ENCODE data around the gene MLPH. TPM values are rescaled to one million over a fixed set of nuclear protein-coding genes. Genes with fewer than 3 reads are reported as not detected.

MLPH gene
- total RNA-seq, 2 experiments from 2014 or later, result not detected

GRCh38 chr2:237490009-237490711, 3.1 kb downstream of the MLPH start:
- CTCF ChIA-PET, result no interaction called here
- POLR2A ChIA-PET, result no interaction called here

DNA sequence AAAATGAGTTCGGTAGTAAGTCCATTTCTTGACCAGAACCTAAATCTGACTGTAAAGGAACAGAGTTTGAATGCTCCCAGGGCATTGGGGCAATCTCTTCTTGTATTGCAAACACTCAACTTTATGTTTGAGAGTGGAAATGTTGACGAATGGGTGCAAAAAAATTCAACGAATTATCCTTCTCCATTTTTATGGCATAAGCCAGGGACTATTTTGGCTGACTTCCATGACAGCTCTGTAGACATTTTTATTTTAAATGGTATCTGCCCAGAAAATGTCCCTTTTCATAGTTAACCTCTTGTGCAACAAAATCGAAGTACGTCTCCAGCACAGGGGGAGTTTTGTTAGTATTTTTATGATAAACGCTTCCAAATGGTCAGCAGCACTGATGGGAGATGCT, 3.7 kb downstream of the MLPH start:
- ChIA-PET CTCF (no interaction called here), POLR2A (no interaction called here)

DNA sequence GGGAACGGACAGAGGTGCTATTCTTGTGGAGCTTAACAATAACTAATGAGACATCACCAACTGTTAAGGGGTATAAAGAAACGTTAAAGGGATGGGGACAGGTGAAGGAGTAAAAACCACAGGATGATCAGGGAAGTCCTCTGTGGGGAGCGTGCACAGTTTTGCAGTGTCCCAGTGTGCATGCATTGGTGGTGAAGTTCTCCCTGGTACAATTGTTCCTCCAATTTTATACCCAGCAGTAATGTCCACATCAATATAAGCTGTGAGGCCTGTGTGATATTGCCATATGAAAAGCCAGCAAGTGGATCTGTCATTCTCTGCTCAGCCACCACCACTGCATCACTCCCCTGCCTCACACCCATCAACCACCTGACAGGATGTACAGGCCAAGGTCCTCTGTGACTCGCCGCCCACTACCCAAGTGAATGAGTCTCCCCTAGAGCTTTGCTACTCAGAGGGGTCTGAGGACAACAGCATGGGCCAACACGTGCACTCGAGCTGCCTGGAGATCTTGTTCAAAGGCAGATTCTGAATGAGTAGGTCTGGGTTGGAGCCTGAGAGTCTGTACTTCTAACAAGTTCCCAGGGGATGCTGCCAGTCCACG, 4.6 kb downstream of the MLPH start:
- POLR2A ChIA-PET, result no interaction called here
- CTCF ChIA-PET, result no interaction called here

DNA sequence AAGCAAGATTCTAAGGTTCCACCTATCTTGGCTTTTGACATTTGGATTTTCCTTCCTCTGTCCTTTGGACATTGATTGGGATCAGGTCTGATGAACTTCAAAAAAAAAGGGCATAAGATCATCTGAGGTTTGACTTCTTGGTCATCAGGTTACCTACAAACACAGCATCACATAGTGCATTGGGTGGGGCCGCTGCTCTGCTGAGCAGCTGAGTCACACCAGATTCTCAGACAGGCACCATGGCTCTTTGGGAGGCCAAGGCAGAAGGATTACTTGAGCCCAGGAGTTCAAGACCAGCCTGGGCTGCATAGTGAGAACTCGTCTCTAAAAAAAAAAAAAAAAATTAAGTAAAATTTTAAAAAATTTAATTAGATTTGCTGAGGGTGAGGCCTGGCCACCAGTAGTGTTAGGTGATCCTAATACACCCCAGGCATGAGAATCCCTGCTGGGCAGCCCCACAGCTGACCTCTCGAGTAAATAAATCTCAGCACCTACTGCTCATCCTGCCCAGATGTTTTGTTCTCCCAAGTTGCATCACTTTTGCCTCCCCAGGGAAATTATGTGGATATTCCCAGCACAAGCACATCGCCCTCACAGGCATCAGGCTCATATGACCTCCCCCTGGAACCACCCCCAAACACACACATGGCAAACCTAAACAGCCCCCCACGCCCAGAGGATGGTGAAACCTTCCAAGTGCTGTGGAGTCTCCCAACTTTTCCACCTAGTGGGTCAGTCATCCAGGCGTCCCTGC, 5.3 kb downstream of the MLPH start:
- ChIA-PET POLR2A (no interaction called here), CTCF (no interaction called here)

DNA sequence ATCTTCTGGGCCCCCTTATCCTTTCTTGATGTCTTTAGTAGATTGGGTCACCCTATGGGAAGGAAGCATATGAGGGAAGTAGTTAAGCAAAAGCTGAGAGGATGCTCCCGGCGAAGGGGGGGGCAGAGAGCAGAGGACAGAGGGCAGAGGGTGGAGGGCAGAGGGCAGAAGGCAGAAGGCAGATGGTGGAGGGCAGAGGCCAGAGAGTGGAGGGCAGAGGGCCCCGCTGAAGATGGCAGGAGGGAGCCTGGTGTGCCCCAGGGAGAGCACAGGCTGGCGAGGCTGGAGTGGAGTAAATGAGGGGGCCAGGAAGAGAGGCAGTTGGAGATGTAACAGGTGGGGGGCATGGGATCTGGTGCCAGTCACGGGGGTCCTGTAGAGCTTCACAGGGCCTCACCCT, 7.0 kb downstream of the MLPH start:
- CTCF ChIA-PET, result interaction anchor here (0.6 to 2.2 kb wide), 2 partner anchors 19 to 170 kb away, joined by 3 to 6 read pairs; no protein-coding TSS in a partner anchor
- POLR2A ChIA-PET, result no interaction called here

DNA sequence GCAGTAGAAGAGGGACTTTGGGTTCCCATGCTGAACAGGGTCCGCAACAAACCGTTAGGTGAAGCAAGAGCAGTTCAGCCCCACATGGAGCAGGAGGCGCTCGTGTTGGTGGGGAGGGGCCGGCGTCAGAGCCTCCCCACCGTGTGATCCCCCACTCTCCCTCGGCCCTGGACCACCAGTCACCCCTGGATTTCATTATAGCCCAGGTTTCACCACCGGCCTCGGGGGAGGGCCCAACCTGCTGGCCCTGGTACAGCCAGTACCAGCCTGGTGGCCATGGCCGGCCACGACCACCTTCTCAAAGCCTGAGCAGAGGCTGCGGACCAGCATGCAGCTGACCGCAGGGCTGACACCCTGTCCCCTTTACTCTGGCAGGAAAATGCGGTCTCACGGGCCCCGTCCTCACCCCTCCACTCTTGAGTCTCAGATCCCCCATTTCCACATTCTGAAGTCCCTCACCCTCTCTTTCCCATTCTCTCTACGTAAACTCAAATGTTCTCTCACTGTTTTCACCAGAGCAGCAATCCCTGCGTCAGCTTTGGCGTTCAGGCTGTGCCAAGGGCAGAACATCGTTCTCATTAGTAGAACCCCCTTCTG, 8.6 kb downstream of the MLPH start:
- ChIA-PET POLR2A (no interaction called here), CTCF (interaction anchor here (2.2 kb wide), 1 partner anchor 17 kb away, joined by 6 read pairs; no protein-coding TSS in a partner anchor)

GRCh38 chr2:237496428-237496827, 9.4 kb downstream of the MLPH start:
- ChIA-PET CTCF (no interaction called here), POLR2A (no interaction called here)

DNA sequence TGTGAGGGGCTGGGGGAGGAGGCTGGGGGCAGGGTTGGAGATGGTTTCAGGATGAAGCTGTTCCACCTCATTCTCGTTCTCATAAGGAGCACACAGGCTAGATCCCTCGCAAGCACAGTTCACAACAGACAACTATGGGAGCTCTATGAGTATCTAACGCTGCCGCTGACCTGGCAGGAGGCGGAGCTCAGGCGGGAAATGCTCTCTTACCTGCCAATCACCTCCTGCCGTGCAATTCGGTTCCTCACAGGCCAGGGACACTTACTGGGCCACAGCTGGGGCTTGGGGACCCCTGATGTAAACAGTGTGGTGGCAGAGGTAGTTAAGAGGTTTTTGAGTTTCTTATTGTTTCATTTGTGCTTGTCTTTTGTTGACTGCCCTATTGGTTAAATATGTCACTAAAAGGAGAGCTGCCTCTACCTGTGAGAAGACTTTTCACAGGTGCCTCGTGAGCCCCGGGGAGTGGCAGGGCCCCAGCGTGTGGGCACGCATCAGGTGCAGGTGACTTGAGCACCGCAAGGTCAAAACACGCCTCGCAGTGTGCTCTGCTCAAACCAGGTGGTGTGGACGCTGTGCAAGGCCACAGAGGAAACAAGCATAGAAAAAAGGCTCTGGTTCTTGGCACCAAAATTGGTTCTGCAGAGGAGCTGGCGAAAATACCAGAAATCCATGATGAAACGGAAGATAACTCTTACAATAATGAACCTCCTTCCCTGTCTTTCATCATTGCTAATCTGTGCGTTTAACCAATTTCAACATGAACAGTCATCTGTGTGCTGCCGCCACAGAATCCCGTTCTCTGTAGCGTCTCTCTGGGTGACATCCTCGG, 10.2 kb downstream of the MLPH start:
- ChIA-PET CTCF (interaction anchor here (1.5 kb wide), 1 partner anchor 16 kb away, joined by 5 read pairs; no protein-coding TSS in a partner anchor), POLR2A (no interaction called here)

- ChIA-PET CTCF (interaction anchor here (1.5 kb wide), 1 partner anchor 15 kb away, joined by 5 read pairs; no protein-coding TSS in a partner anchor), POLR2A (no interaction called here)
These were observed 10.8 kb downstream of the MLPH start for GRCh38 chr2:237497838-237498186.

- ChIA-PET POLR2A (no interaction called here), CTCF (interaction anchor here (1.5 kb wide), 1 partner anchor 14 kb away, joined by 5 read pairs; no protein-coding TSS in a partner anchor)
These were observed 11.3 kb downstream of the MLPH start for GRCh38 chr2:237498341-237498740.

DNA sequence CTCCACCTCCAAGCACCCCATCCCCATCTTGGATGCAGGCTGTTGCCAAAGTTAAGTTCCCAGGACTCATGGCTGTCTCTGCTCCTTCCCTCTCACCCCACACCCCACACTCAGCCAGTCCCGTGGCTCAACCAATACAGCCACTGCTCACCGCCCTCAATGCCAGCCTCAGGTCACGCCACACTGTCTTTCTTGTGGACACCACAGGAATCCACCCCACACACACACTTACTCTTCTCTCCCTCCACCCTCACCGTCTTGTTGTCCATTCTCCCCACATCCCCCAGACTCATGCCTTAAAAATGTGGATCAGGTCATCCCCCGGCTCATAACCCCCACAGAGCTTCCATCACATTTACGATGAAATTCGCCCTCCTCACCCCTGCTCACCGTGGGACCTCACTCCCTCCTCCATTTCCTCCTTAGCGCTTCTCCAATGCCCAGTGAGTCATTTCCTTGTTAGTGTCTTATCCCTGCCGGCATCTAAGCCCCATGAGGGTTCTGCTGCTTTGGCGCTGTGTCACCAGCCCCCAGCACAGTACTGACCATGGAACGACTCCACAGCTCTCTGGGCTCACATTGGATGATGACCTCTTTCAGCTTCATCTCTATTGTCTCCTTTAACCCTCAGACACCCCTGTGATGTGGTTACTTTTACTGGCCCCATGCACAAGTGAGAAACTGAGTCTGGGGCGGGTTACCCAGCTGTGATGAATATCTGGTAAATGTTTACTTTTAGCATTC, 13.8 kb downstream of the MLPH start:
- ChIA-PET CTCF (interaction anchor here (1.1 to 1.2 kb wide), 2 partner anchors 12 to 71 kb away, joined by 5 to 7 read pairs; no protein-coding TSS in a partner anchor), POLR2A (interaction anchor here (0.6 kb wide), 1 partner anchor 85 kb away, joined by 3 read pairs; no protein-coding TSS in a partner anchor)

- ChIA-PET CTCF (interaction anchor here (1.2 to 2.4 kb wide), 2 partner anchors 11 to 70 kb away, joined by 7 read pairs; no protein-coding TSS in a partner anchor), POLR2A (no interaction called here)
These were observed 15.0 kb downstream of the MLPH start for GRCh38 chr2:237501892-237502513.

GRCh38 chr2:237503201-237503600, 16.1 kb downstream of the MLPH start:
- ChIA-PET CTCF (interaction anchor here (2.4 kb wide), 1 partner anchor 9 kb away, joined by 7 read pairs; no protein-coding TSS in a partner anchor), POLR2A (no interaction called here)

DNA sequence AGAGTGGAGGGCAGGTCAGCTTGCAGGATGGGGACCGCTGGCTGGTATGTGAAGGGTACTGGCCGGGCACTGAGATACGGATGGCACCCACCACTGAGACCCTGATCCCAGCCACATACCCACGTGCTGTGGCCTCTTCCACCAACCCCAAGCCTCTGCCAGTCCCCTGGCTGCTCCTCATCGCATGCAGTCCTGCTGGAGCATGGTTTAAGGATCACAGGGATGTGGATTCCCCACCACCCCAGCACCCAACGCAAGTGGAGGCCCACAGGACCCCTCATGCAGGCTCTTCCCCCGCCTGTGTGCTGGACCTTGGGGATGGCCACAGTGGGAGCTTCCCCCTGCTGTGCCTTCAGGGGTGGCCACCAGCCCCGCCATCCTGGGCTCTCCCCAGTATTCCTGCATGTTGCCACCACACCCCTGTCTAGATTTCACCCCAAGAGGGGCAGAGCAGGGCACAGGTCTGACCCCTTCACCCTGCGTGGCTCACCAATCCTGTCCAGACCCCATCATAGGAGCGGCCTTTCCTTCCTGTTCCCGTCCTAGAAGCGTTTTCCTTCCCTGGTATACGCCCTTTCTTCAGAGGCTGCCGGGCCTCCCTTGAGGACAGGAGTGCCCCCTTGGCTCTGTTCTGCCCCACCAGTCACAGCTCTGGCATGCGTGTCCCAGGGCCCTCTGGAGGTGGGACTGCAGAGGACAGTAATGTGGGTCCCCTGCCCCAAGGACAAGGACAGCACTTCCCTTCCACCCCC, 18.3 kb downstream of the MLPH start:
- ChIA-PET POLR2A (no interaction called here), CTCF (interaction anchor here (2.2 kb wide), 1 partner anchor 67 kb away, joined by 6 read pairs; no protein-coding TSS in a partner anchor)

DNA sequence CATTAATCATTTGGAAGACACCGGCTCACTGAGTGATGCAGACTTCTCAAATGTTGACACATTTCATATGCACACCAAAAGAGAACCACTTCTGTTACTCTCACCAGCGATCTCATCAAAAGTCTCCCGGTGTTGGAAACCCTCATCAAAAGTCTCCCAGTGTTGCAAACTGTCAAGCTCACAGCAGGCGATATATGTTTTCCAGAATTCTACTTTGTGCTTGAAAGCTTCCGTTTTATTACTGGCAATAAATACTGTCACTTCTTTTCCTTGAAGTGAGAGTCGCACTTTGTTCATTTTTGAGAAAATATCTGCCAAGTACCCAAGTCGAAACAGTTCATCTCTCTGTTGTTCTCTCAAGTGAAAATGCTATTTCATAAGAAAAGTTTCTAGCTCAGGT, 20.5 kb downstream of the MLPH start:
- ChIA-PET CTCF (interaction anchor here (9.6 kb wide), 1 partner anchor 66 kb away, joined by 120 read pairs; no protein-coding TSS in a partner anchor), POLR2A (no interaction called here)

DNA sequence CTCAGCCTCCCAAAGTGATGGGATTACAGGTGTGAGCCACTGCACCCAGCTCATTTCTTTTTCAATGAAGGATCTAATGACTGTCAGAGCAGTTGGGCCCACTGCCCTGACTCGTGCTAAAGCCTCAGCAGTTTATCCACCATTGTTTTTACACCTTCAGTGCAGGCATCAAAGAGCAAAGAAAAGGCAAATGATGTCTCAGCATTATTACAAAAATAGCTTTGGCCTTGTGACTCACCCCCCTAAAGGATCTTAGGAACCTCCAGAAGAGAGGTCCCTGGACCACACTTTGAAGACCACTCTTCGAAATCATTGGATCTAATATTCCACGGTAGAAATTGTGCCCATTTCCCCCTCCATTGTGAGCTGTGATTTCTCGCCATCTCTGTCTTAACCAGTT, 21.3 kb downstream of the MLPH start:
- POLR2A ChIA-PET, result no interaction called here
- CTCF ChIA-PET, result interaction anchor here (9.6 kb wide), 1 partner anchor 65 kb away, joined by 120 read pairs; no protein-coding TSS in a partner anchor

DNA sequence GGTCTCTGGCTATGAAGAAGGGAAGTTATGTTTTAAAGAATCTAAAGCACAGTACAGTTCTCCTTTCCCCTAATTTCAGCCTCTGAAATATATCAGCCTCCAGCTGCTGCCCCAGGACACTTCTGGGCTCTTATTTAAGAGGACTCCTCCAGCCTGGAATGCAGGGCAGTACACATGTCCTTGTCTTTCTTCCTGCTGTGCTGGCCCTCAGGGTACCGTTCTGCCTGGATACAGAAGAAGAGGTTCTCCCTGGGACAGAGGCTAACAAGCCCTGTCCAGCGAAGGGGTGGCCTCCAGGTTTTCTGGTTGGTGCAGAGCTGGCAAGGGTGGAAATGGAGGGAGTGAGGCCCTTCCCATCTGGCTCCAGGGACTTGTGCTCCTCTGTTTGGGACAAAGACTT, 22.1 kb downstream of the MLPH start:
- ChIA-PET POLR2A (no interaction called here), CTCF (interaction anchor here (0.6 to 9.6 kb wide), 3 partner anchors 64 to 364 kb away, joined by 3 to 120 read pairs (median 3); no protein-coding TSS in a partner anchor)

All from activated CD8-positive, alpha-beta memory T cell treated with anti-CD3 and anti-CD28 coated beads for 36 hours (primary cell).